CD4-positive, alpha-beta T cell treated with Interleukin-12 subunit alpha and Interleukin-12 subunit beta, for 1 hour (primary cell): ENCODE results near the gene KRT6B.

Experiments
- DNase-seq: peaks from one replicate; pipeline ENCODE4 v3.0.0-alpha.2; 2020

Gene KRT6B

GRCh38 chr12:52407918-52408317 lies 44.0 kb downstream of the KRT6B start:
- DNase-seq: no peak

DNA sequence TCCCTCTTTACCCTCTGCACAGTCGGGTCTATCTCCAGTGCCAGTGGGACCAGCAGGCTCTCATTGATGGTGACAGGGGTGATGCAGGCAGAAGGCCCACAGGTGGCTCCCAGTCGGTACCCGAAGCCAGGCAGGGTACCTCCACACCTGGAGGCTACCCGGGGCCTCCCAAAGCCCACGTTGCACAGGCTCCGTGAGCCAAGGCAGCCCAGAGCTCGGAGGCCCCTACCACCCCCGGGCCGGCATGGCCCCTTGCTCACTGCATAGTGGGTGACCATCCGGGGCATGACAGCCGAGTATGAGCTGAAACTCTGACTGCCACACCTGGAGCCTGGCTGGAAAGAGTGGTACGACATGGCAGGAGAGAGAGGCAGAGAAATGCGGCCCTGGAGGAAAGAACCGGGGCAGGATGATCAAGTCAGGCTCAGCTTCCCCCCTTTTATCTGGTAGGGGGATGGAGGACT lies 46.0 kb downstream of the KRT6B start, which contains the start of gene KRT82:
Gene KRT82, minus strand, starts transcription at position 414 of the 464 bp plus-strand sequence. Its CDS starts 58 bp downstream, at position 356.
- no peak for DNase-seq

DNA sequence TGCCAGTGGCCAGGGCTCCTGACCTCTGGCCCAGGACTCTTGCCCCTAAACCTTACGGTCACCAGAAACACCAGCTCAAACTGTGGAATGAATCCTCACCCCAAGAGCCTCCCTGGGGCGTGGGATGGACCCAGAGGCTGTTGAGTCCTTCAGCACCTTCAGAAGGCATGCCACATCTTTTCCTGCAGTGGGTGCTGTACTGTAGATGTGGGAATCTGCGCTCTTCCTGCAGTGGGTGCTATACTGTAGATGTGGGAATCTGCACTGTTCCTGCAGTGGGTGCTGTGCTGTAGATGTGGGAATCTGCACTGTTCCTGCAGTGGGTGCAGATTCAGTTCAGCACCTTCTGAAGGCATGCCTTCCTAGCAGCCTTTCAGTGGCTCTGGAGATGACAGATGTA lies 47.0 kb downstream of the KRT6B start:
- no peak for DNase-seq

DNA sequence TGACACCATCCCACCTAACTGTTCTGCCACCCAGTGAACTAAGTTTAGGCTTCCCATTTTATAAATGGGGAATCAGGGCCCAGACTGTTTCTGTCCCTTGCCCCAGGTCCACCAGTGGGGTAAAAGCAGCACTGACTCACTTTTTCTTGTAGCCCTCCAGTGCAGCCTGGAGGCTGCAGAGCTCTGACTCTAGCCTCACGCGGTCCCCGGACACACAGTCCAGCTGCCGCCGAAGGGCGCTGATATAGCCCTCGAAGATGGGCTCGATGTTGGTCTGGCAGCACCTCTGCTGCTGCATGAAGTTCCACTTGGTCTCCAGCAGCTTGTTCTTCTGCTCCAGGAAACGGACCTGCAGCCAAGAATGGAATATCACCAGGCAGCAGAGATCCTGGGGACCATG lies 48.4 kb downstream of the KRT6B start:
- no peak for DNase-seq

- DNase-seq: no peak
Measured at GRCh38 chr12:52402873-52403540, 48.9 kb downstream of the KRT6B start.

GRCh38 chr12:52402377-52402776 lies 49.6 kb downstream of the KRT6B start:
- DNase-seq: no peak

DNA sequence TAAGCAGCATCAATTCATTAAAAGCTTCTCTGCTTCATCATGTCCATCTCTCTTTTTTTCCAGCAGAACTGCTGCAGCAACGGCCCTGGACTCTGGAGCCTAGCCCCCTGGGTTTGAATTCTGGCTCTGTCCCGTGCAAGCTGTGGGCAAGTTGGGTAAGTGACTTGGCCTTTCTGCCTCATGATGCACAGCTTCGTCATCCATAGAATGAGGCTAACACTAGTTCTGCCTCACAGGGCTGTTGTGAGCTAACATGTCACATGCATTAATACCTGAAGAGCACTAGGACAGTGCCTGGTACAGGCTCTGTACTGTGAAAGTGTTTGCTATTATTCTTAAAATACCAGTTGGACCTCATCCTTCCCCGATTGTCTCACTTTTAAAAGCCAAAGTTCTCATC lies 50.0 kb downstream of the KRT6B start:
- no peak for DNase-seq

- DNase-seq: no peak
Measured at GRCh38 chr12:52401526-52401925, 50.4 kb downstream of the KRT6B start.

DNA sequence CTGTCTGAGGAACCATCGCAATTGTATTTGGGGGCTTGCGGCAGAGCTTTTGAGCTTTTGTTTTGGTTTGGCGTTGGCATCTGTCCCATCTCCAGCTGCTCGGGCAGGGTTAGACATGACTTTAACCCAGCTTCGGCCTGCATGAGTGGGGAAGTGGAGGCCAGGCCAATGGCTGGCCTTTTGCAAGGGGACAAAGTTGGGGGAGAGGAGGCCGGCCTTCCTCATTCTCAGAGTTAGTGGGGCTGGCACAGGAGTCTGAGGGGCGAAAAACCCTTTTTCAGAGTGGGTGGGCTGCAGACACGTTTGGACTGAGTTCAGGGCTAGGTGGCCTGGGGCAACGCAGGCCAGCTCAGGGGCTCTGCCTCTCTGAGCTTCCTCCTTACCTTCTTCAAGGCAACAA lies 51.0 kb downstream of the KRT6B start:
- DNase-seq: no peak

GRCh38 chr12:52399756-52400155 lies 52.2 kb downstream of the KRT6B start:
- DNase-seq: no peak

DNA sequence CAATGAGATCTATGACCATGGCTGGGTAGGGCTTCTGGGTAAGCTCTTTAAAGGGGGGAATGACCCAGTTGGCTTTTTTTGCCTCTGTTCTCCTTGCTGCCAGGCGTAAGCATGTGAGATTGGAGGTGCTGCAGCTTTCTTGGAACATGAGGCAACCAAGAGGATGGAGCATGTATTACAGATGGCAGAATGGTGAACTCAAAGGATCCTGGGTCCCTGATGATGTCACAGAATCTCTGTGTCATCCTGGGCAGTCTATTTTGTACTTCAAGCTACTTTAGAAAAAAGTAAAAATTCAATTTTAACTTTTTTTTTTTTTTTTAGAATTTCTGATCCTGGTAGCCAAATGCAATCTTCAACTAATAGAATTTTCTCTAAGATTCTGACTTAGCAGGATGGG lies 53.8 kb downstream of the KRT6B start:
- no peak for DNase-seq

- DNase-seq: no peak
Measured at GRCh38 chr12:52396656-52397055, 55.3 kb downstream of the KRT6B start.
